Dendritic cell treated with granulocyte-macrophage colony-stimulating factor and Interleukin-4, amounts not matched to agents 40 ng/mL and 50 ng/mL, for 4 days (primary cell): ENCODE data around the gene C1orf21.

Source experiments
- H3K27ac Mint-ChIP-seq: one replicate; pipeline ENCODE4 v1.8.0; 2022; ENCODE audit warnings: mild to moderate bottlenecking, mixed read lengths
- H3K27me3 Mint-ChIP-seq: one replicate; pipeline ENCODE4 v1.8.0; 2022; ENCODE audit warnings: mild to moderate bottlenecking, mixed read lengths
- H3K36me3 Mint-ChIP-seq: one replicate; pipeline ENCODE4 v1.8.0; 2022; ENCODE audit warnings: low read depth, mixed read lengths
- H3K4me1 Mint-ChIP-seq: one replicate; pipeline ENCODE4 v1.8.0; 2022; ENCODE audit warnings: low read depth, mixed read lengths
- H3K4me3 Mint-ChIP-seq: one replicate; pipeline ENCODE4 v1.8.0; 2022; ENCODE audit warnings: mild to moderate bottlenecking, moderate library complexity, mixed read lengths
- H3K9me3 Mint-ChIP-seq: one replicate; pipeline ENCODE4 v1.8.0; 2022; ENCODE audit warnings: mixed read lengths
- intact Hi-C: fragments of 100-400 bp; cut with micrococcal nuclease; formaldehyde crosslinking; loops from one replicate; pipeline ENCODE4 v1.15.0; 2022

C1orf21 gene

DNA sequence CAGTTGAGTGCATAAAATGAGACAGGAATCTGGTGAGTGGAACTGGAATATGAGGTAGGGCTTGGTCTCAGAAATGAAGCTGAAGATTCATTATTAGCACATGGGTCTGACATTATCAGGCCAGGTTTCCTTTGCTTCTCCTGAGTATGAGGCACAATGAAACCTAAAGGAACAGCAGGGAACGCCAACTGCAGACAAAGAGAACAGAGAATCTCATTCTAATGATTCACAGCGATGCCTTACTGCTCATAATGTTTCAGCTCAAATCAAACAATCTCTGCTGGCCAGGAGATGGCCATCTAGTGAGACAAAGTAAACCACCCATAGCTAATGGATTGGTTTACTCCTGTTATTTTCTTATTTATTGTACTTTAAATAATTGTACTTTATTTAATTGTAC, 133.5 kb downstream of the C1orf21 start:
- no peak overlapping the region for H3K27ac Mint-ChIP-seq
- no peaks in the 10 kb centered on the region for H3K27me3 Mint-ChIP-seq
- H3K4me1 Mint-ChIP-seq = no peaks in the 10 kb centered on the region
- no peaks in the 10 kb centered on the region for H3K36me3 Mint-ChIP-seq
- intact Hi-C loops = no loop called here
- H3K9me3 Mint-ChIP-seq = peaks cover 10% of the 10 kb centered on the region
- no peak overlapping the region for H3K4me3 Mint-ChIP-seq

DNA sequence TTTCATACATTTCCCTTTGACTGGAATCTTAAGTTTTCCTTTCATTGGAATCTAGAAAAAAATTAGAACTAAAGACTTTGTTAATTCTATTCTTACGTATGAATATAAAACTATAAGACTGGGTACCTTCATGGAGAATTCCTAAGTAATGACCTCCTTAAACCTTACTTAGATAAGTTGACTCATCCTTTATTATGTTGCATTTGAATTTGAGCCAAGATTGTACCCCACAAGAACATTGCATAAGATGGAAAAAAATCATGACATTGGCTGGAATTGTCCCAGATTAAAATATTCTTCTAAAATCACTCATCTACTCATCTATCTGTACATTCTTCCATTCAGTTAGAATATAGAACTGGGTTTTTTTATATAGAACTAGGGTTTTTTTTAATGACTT, 137.4 kb downstream of the C1orf21 start:
- Mint-ChIP-seq H3K4me3 (no peak overlapping the region), H3K4me1 (no peaks in the 10 kb centered on the region), H3K27me3 (no peaks in the 10 kb centered on the region), H3K9me3 (no peaks in the 10 kb centered on the region), H3K36me3 (no peaks in the 10 kb centered on the region), H3K27ac (no peak overlapping the region)
- intact Hi-C loops = no loop called here

DNA sequence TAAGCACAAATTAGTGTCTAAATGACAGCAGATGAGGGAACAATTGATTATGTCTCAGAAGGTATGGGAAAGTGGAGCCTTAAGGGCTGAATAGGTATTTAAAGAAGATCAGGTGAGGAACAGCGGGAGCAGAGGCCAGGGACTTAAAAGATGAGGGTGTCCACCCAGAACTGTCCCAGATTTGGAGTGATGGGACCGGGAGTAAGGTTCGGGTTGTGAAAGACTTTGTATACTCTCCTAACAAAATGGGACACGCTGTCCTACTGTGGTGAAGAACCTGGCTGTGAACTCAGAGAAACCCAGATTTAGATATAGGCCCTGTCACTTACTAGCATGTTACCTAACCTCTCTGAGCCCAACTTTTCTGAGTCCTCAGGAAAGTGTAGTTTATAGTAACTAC, 140.6 kb downstream of the C1orf21 start:
- intact Hi-C loops = no loop called here
- Mint-ChIP-seq H3K27me3 (no peaks in the 10 kb centered on the region), H3K9me3 (no peaks in the 10 kb centered on the region), H3K36me3 (no peaks in the 10 kb centered on the region), H3K4me3 (no peak overlapping the region), H3K4me1 (no peaks in the 10 kb centered on the region), H3K27ac (no peak overlapping the region)

DNA sequence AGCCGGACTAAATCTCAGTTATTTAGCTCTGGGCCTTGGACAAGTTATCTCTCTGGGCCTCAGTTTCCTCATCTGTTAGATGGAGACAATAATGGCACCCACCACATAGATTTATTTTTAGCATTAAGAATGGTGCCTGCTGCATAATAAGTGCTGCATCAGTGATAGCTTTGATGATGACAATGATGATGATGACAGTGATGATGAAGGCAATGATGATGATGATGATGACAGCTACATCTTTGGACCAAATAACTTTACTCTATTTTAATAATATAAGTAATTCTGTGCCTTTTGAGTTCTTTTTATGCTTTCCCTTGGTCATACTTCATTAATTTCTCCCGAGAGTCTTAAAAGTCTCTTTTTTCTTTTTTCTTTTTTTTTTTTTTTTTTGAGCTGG, 143.4 kb downstream of the C1orf21 start:
- Mint-ChIP-seq H3K9me3 (no peaks in the 10 kb centered on the region), H3K36me3 (no peaks in the 10 kb centered on the region), H3K27ac (no peak overlapping the region), H3K4me3 (no peak overlapping the region), H3K4me1 (peaks cover 15% of the 10 kb centered on the region), H3K27me3 (no peaks in the 10 kb centered on the region)
- intact Hi-C loops = no loop called here

DNA sequence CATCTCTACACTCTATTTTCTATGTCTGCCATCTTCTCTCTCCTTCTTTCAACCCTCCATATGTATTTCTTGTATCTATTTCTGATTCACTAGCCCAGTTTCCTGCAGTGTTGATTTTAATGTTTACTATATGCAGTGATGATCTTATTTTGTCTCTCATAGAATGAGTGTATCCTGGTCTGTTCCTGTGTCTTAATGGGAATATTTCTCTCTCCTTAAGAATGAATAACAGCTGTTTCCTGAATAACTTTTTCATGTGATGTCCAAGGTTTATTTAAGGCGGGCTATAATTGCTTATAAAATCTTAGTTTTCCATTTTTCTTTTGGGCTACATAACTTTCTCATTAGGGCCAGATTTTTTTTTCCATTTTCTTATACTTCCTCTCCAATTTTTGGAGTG, 144.5 kb downstream of the C1orf21 start:
- no peak overlapping the region for H3K27ac Mint-ChIP-seq
- H3K4me1 Mint-ChIP-seq = peaks cover 15% of the 10 kb centered on the region
- H3K4me3 Mint-ChIP-seq = no peak overlapping the region
- H3K36me3 Mint-ChIP-seq = no peaks in the 10 kb centered on the region
- intact Hi-C loops = no loop called here
- H3K27me3 Mint-ChIP-seq = no peaks in the 10 kb centered on the region
- H3K9me3 Mint-ChIP-seq = peaks cover 5% of the 10 kb centered on the region

DNA sequence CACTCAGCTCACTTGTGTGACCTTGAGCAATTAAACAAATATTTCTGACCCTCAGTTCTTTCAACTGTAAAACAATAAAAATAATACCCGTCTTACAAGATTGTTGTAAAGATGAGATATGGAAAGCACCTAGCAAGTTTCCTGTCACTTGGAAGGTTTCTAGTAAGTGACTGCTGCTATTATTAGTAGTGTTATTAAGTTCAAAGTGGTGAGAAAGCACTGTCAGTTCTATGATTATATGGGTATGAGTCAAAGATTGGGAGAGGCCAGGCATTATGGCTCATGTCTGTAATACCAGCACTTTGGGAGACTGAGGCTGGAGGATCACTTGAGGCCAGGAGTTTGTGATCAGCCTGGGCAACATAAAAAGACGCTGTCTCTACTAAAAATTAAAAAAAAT, 145.4 kb downstream of the C1orf21 start:
- intact Hi-C loops = no loop called here
- no peaks in the 10 kb centered on the region for H3K27me3 Mint-ChIP-seq
- H3K4me1 Mint-ChIP-seq = peaks cover 15% of the 10 kb centered on the region
- no peak overlapping the region for H3K4me3 Mint-ChIP-seq
- H3K36me3 Mint-ChIP-seq = no peaks in the 10 kb centered on the region
- H3K27ac Mint-ChIP-seq = no peak overlapping the region
- H3K9me3 Mint-ChIP-seq = peaks cover 14% of the 10 kb centered on the region

DNA sequence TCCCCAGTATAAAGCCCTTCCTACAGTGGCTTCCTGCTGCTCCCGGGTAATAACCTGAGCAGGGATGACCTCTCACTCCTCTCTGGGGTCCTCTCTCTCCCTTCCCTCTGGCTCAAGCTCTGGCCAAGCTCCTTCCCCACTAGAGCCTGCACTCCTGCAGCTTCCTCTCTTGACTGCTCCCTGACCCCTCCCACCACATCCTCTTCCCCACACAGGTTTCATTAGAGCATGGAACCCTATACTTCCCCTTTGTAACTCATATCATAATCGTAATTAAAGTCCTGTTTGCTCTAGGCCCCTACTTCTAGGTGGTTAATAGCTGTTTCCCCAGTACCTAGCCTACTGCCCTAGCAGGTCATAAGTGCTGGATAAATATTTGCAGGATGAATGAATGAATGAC, 146.2 kb downstream of the C1orf21 start:
- no peaks in the 10 kb centered on the region for H3K36me3 Mint-ChIP-seq
- H3K4me3 Mint-ChIP-seq = no peak overlapping the region
- no peak overlapping the region for H3K27ac Mint-ChIP-seq
- intact Hi-C loops = no loop called here
- peaks cover 15% of the 10 kb centered on the region for H3K4me1 Mint-ChIP-seq
- peaks cover 23% of the 10 kb centered on the region for H3K9me3 Mint-ChIP-seq
- no peaks in the 10 kb centered on the region for H3K27me3 Mint-ChIP-seq

DNA sequence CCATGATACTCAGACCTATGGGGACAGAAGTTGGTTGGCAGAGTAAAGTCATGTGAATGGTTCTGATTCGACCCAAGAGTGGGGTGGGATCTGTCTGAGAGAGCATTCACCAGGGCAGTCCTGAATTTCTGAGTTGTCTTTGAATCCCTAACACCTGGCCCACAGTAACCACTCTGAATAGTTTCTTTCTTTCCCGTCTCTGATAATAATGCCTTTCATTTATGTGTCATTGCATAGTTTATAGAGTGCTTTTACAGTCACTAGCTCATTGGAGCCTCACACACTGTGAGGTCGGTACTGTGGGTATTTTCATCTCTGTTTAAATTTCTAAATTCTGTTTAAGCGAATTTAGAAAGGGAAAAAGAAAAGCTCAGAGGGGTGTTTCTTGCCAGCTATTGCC, 147.1 kb downstream of the C1orf21 start:
- H3K4me1 Mint-ChIP-seq = peaks cover 15% of the 10 kb centered on the region
- intact Hi-C loops = no loop called here
- H3K27ac Mint-ChIP-seq = no peak overlapping the region

DNA sequence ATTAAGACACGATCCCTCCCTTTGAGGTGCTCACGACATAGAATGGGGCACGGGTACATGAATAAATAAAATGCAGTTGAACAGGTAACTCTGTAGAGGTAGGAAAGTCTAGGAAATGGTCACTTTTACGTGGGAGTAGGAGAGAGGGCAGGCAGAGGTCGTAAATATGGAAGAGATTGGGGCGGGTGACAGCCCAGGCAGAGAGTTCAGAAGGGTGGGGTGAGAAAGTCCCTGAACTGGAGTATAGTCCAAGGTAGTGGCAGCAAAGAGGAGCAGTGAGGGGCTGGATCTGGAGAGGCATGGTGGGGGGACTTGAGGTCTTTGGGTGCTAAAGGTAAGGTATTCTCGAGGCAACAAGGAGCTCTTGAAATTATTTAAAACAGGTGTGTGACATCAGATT, 147.9 kb downstream of the C1orf21 start:
- Mint-ChIP-seq H3K27ac (no peak overlapping the region), H3K36me3 (no peaks in the 10 kb centered on the region), H3K27me3 (no peaks in the 10 kb centered on the region), H3K9me3 (peaks cover 35% of the 10 kb centered on the region), H3K4me1 (peaks cover 15% of the 10 kb centered on the region), H3K4me3 (no peak overlapping the region)
- intact Hi-C loops = no loop called here

More for the DNA sequence above, 147.1 kb downstream of the C1orf21 start:
- Mint-ChIP-seq H3K27me3 (no peaks in the 10 kb centered on the region), H3K9me3 (peaks cover 31% of the 10 kb centered on the region), H3K4me3 (no peak overlapping the region), H3K36me3 (no peaks in the 10 kb centered on the region)

DNA sequence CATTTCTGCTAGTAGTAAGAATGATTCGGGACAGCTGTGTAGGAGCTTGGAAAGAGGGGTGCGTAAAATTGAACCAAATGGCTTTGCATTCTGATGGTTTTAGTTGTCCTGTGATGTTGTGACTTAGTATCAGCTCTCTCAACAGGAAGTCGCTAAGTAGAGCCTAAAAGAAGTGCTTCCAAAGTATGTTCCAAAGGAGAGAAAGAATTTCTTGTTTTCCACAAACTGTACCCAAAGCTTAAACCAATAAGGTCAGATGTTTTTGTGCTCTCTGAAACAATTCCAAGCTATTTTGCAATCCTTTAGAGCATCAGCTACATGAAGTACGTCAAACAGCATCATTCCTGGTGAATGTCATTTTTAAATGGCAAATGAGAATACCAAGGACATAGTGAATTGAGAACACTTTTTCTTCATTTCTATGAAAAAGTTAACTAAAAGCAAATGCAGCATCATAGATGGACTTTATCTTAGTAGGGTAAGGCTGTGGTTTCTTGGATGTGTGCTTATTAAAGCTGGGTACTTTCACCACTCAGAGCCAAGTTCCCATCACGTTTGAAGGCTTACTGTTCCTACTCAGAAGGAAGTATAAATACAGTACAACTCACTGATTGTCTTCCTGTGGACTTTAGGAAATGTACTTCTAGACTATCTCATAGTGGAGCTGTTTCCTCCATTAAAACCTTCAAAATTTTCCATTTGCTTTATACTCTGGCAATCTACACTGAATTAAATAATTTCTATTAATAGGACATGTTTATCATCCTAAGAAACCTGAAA, 148.6 kb downstream of the C1orf21 start:
- intact Hi-C loops = no loop called here
- no peaks in the 10 kb centered on the region for H3K36me3 Mint-ChIP-seq
- no peak overlapping the region for H3K27ac Mint-ChIP-seq
- H3K9me3 Mint-ChIP-seq = peaks cover 35% of the 10 kb centered on the region
- H3K27me3 Mint-ChIP-seq = no peaks in the 10 kb centered on the region
- H3K4me3 Mint-ChIP-seq = no peak overlapping the region
- H3K4me1 Mint-ChIP-seq = peaks cover 15% of the 10 kb centered on the region

DNA sequence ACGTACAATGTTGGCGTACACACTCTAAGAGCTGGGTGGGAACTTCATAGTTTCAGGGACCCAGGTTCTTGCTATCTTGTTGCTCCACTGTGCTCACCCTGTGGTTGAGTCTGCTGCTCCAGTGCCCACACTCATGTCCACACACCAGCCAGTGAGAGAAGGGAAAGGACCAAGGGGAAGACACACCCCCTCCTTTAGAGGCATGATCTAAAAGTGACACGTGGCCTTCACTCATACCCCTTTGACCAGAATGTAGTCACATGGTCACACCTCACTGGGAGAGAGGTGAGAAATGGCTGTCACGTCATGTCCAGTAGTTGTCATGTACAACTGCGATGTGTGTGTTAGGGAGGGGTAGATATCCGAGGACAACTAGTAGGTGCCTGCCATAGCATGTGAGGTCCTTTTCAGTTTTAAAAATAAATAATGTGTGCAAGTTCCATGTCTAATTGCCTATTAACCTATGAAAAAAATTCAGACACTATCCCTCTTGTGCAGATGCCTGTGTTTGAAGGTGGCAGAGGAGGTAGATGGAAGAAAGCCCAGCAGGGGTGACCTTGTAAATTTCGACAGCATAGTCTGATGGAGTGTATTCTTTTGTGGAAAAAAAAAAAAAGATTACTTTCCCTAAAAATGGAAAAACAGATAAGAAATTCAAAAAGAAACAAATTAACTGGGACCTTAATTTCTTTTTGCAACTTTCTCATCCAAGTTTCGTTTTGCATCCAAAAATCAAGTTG, 149.6 kb downstream of the C1orf21 start:
- Mint-ChIP-seq H3K9me3 (peaks cover 35% of the 10 kb centered on the region), H3K27me3 (no peaks in the 10 kb centered on the region), H3K36me3 (no peaks in the 10 kb centered on the region), H3K27ac (no peak overlapping the region), H3K4me3 (no peak overlapping the region), H3K4me1 (peaks cover 15% of the 10 kb centered on the region)
- intact Hi-C loops = no loop called here

DNA sequence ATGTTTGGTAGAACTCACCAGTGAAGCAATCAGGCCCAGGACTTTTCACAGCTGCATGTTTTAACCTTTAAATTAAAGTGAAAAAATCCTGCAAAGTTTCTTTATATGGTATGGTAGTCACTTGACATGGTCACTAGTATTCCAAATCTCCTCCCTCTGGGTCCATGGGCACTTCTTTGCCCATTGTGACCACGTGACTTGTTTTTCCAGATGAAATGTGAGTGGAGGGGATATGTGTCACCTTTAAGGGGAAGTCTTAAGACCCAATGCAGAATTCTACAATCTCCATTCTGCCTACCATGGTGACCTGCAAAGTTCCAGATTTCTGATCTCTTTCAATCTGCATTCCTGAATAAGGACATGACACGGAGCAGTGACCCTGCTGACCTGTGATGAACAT, 152.8 kb downstream of the C1orf21 start:
- Mint-ChIP-seq H3K9me3 (peaks cover 35% of the 10 kb centered on the region), H3K27ac (no peak overlapping the region), H3K27me3 (no peaks in the 10 kb centered on the region), H3K4me1 (peaks cover 5% of the 10 kb centered on the region), H3K4me3 (no peak overlapping the region), H3K36me3 (no peaks in the 10 kb centered on the region)
- intact Hi-C loops = no loop called here

DNA sequence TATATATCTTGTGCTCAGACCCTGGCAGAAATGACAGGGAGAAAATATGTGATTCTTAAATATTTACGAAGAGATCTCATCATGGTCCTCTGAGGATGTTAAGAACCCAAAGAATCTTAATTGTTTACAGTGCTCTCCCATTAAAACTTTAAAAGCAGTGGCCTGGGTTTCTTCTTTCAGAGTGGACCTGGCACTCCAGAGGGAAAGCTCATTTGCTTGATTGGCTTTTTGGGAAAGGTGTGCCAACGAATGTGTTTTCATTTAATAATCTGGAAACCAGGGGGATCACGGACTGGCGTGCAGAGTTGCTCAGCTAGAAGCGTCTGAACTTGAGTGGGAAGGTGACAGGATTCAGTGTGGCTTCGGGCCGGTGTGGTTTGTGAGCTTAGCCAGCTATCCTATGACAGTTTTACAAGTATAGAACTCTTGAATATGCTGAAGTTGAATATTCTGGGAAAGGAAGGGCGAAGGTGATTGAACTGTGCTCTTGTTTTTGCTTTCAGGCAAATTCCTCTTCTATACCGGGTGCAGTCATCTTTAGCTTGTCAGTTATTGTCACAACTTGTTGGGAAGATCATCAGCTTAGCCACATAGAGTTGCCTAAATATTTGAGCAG, 154.8 kb downstream of the C1orf21 start:
- no peaks in the 10 kb centered on the region for H3K4me1 Mint-ChIP-seq
- H3K4me3 Mint-ChIP-seq = no peak overlapping the region
- no peaks in the 10 kb centered on the region for H3K27me3 Mint-ChIP-seq

DNA sequence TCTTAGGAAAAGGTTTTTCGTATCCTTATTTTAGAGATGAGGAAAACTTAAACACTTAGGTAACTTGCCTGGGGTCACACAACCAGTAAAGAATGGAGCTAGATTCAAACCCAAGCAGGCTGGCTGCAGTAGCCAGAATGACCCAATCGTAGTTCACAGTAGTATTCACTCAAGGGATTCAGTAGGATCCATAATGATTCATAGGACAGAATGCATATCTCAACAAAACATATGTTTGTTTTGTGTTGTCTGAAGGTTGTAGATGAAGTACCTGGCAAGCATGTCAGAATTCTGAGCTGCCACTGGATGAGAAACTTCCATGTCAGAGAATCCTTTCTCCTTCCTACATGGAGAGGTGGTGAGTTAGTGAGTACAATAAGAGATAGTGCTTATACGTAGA, 155.5 kb downstream of the C1orf21 start:
- no peaks in the 10 kb centered on the region for H3K27me3 Mint-ChIP-seq
- H3K4me3 Mint-ChIP-seq = no peak overlapping the region
- no peaks in the 10 kb centered on the region for H3K4me1 Mint-ChIP-seq
- H3K27ac Mint-ChIP-seq = no peak overlapping the region
- intact Hi-C loops = no loop called here
- no peaks in the 10 kb centered on the region for H3K36me3 Mint-ChIP-seq
- peaks cover 19% of the 10 kb centered on the region for H3K9me3 Mint-ChIP-seq

More for the DNA sequence above, 154.8 kb downstream of the C1orf21 start:
- Mint-ChIP-seq H3K36me3 (no peaks in the 10 kb centered on the region), H3K9me3 (peaks cover 26% of the 10 kb centered on the region), H3K27ac (no peak overlapping the region)
- intact Hi-C loops = no loop called here
